Activated T-cell treated with anti-CD3 and anti-CD28 coated beads, Interleukin-2, amount 50 U/mL, for 4 hours (primary cell): ENCODE data around the gene KRT78. TPM values are rescaled to one million over a fixed set of nuclear protein-coding genes. Genes with fewer than 3 reads are reported as not detected.

Experiments
- ATAC-seq, 2 donors: fragments of 200-7000 bp; cut with Tn5 transposase; one replicate each; pipeline ENCODE4 v1.10.0; 2021
- DNase-seq: peaks from one replicate; pipeline ENCODE4 v3.0.0-alpha.2; 2020
- H3K27me3 Mint-ChIP-seq: one replicate; pipeline ENCODE4 v1.8.0; 2021; ENCODE audit warnings: low read depth, mixed read lengths
- H3K36me3 Mint-ChIP-seq: one replicate; pipeline ENCODE4 v1.8.0; 2022; ENCODE audit warnings: mixed read lengths; ENCODE audit not compliant: insufficient read depth
- H3K4me1 Mint-ChIP-seq: one replicate; pipeline ENCODE4 v1.8.0; 2021; ENCODE audit warnings: low read depth, mixed read lengths
- H3K4me3 Mint-ChIP-seq: one replicate; pipeline ENCODE4 v1.8.0; 2021; ENCODE audit warnings: mild to moderate bottlenecking, moderate library complexity, mixed read lengths
- H3K9me3 Mint-ChIP-seq: one replicate; pipeline ENCODE4 v1.8.0; 2021; ENCODE audit warnings: mixed read lengths
- total RNA-seq, 3 donors: library from RNA; stranded (reverse); gene quantifications; one replicate each; pipeline ENCODE4 v1.2.1, GENCODE V29; 2021

Gene KRT78
- total RNA-seq, 3 donors from 2014 or later: not detected

DNA sequence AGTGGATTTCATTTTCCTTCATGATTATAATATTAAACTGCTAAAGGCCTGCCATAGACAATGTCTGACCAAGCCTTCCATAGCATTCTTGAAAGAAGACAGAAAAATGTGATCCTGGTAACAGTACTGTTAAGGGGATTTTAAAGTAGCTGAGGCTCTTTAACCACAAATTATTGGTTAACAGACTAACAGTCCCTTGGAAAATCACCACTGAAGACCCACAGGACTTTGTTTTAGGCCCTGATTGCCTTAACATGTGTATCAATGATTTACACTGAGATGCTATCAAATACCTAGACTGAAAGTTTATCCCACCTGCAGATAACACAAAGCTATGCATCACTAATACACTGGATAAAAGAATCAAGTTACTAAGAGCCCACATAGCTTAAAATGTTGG is 20.6 kb downstream of the KRT78 start:
- ATAC-seq: no peak
- H3K36me3 Mint-ChIP-seq: no peaks in the 10 kb centered on the region

DNA sequence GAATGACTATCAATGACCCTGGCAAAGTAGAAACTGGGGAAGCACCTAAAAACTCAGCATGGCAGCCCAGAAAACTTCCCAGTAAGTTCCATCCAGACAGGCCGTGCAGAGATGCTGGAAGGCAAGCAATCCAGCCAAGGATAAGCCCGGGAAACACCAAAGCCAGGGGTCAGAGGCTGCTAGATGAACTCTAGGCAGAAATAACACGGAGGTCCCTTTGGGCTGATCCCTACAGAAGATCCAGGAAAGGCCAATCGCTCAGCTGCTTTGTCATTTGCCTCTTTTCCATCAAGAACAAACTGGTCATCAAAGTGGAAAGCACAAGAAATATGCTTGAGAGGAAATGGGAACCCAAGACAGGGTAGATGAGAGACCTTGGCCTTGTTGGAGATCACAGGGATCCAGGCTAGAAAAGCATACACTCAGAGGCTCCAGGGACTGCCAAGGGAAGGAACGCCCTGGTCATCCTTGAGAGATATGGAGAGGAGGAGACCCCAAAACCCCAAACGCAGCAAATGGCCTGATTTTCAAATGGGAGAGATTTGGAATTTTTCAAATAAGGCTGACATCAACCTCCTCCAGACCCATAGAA is 21.2 kb downstream of the KRT78 start:
- H3K27me3 Mint-ChIP-seq: no peaks in the 10 kb centered on the region
- ATAC-seq (no peak), DNase-seq (no peak)
- no peaks in the 10 kb centered on the region for H3K9me3 Mint-ChIP-seq
- H3K4me3 Mint-ChIP-seq: no peak overlapping the region
- H3K36me3 Mint-ChIP-seq: no peaks in the 10 kb centered on the region
- H3K4me1 Mint-ChIP-seq: peaks cover 5% of the 10 kb centered on the region

More for the DNA sequence above, 20.6 kb downstream of the KRT78 start:
- H3K9me3 Mint-ChIP-seq: no peaks in the 10 kb centered on the region
- no peak overlapping the region for H3K4me3 Mint-ChIP-seq
- DNase-seq: no peak
- H3K4me1 Mint-ChIP-seq: peaks cover 5% of the 10 kb centered on the region
- H3K27me3 Mint-ChIP-seq: no peaks in the 10 kb centered on the region

DNA sequence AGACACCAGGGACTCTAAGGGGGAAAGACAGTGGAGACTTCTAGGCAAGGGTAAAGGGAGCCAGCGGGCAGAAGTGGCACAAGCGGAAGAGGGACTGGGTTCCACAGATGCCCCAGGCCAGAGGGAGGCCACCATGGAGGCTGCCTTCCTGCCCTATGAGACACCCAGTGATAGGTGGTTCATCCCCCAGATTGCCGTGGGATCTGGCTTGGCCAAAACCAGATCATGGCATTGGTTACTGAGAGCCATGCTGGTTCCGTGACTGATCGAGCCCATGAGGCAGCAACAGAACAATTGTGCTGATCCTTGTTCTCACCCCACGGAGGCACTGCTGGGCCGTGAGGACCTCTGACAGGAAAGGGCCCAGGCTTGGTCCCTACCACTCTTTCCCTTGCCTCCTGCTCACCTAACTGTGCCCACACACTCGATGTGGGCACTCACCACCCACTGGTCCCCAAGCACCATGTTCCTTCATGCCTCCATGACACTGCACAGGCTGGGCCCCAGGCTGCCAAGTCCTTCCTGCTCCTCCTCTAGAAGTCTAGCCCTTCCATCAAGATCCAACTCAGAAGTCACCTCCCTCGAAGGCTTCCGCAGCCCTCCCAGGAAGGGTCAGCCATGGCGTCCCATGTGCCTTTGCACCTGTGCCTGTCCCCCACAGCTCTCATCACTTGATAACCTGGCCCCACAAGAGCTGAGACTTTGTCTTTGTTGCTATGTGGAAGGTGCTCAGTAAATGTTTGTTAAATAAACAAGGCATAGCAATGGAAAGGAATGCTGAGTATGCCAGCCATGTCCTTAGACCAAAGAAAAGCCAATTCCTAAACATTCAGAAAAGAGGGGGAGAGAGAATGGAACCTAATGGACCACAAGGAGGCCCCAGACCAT is 21.9 kb downstream of the KRT78 start:
- H3K4me1 Mint-ChIP-seq: peaks cover 5% of the 10 kb centered on the region
- H3K27me3 Mint-ChIP-seq: no peaks in the 10 kb centered on the region
- no peak for DNase-seq
- H3K9me3 Mint-ChIP-seq: no peaks in the 10 kb centered on the region
- no peak for ATAC-seq
- H3K4me3 Mint-ChIP-seq: no peak overlapping the region
- H3K36me3 Mint-ChIP-seq: no peaks in the 10 kb centered on the region

DNA sequence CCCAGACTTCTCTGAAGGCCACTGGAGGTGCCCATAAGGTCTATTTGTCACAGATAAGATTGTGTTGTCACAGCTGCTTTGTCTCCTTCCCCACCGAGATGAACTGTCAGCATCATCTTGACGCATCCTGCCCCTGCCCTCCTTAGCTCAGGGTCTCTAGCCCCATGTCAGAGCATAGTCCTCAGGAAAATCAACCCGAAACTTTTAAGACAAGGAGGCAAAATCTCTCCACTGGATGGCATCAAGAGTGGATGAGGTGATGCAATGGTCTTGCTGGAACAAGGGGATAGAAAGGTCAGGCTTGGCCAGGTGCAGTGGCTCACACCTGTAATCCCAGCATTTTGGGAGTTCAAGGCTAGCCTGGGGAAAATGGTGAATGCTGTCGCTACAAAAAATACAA is 22.8 kb downstream of the KRT78 start:
- Mint-ChIP-seq H3K27me3 (no peaks in the 10 kb centered on the region), H3K9me3 (no peaks in the 10 kb centered on the region), H3K4me1 (peaks cover 5% of the 10 kb centered on the region), H3K4me3 (no peak overlapping the region), H3K36me3 (no peaks in the 10 kb centered on the region)
- DNase-seq (no peak), ATAC-seq (no peak)

DNA sequence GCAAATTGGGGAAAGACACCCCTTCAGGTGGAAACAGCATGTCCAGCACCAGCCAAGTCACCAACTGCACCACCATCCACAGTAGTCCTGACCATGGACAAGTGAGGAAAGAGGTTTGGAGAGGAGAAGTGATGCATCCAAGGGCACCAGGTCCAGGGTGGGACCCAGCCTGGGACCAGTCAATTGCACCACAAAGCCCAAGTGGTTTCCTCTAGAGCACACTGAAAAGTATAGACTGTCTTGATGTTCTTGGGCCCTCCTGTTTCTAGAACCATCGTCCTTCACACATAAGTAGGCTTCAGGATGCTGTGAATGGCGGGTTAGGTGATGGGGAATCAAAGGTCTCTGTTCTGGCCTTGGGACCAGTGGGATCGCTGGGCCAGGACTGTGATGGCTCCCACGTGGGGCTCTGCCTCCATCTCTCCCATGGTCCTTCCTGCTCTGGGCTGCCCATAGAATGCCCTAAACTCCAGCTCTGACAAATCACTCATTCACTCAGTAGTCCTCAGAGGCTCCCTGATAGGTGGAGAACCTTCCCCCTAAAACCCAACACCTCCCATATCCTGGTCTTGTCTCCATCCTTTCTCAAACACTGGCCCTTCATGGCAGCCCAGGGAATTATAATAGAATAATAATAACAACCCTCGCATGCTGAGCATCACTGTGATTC is 23.9 kb downstream of the KRT78 start:
- H3K36me3 Mint-ChIP-seq: no peaks in the 10 kb centered on the region
- DNase-seq (no peak), ATAC-seq (no peak)
- H3K27me3 Mint-ChIP-seq: peaks cover 3% of the 10 kb centered on the region
- no peaks in the 10 kb centered on the region for H3K9me3 Mint-ChIP-seq
- H3K4me1 Mint-ChIP-seq: peaks cover 5% of the 10 kb centered on the region
- H3K4me3 Mint-ChIP-seq: no peak overlapping the region

DNA sequence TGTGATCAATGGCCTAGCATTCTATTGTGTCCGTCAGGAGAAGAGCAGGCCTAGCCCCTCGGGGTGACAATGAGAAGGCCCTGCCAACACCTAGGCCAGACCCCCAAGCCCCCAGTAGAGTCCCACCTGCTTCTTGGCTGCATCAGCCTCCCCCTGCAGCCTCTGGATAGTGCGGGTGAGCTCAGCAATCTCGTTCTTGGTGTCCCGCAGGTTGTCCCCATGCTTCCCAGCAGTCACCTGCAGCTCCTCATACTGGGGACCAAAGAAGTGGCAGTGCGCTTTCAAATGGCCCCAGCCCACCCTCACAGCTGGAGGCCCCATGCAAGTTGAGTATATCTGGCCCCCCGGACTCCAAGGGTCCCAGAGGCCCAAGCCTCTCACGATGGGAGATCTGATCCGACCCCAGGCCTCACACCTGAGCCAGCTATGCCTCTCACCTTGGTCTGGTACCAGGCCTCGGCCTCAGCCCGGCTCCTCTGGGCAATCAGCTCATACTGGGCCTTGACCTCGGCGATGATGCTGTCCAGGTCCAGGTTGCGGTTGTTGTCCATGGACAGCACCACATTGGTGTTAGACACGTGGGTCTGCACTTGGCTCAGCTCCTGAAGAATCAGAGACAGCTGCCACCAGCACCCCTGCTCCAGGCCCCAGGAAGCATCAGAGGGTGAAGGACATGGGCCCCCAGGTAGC is 24.9 kb downstream of the KRT78 start:
- Mint-ChIP-seq H3K9me3 (no peaks in the 10 kb centered on the region), H3K4me3 (no peak overlapping the region), H3K27me3 (peaks cover 3% of the 10 kb centered on the region), H3K4me1 (peaks cover 5% of the 10 kb centered on the region), H3K36me3 (no peaks in the 10 kb centered on the region)
- ATAC-seq: no peak
- no peak for DNase-seq

DNA sequence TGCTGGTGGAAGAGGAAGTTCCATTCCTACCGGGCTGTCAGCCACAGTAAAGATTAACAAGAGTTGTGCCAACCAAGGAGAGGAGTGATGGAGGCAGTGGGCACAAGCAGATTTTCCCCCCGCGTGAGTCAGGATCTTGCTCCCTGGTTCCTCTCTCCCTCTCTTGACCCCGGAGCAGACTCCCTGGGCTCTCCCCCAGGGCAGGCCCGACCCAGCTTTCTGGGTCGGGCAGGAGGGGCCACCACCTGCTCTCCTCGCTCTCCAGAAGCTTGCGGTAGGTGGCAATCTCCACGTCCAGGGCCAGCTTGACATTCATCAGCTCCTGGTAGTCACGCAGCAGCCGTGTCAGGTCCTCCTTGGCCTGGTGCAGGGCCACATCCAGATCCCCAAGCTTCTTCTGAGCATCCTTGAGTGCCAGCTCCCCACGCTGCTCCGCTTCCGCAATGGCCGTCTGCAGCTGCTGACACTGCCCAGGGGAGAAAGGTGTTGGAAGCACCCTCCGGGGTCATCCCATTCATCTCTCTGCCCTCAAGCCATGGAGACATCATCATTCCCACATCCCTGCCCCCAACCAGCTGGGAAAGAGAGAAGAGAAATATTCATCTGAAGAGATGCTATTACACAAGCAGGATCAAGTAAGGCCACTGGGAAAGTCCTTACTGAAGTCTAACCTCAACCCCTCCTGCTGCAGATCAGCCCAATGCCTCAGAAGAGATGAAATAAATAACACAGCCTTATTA is 25.9 kb downstream of the KRT78 start:
- Mint-ChIP-seq H3K9me3 (no peaks in the 10 kb centered on the region), H3K4me1 (peaks cover 2% of the 10 kb centered on the region), H3K4me3 (no peak overlapping the region), H3K36me3 (no peaks in the 10 kb centered on the region), H3K27me3 (peaks cover 5% of the 10 kb centered on the region)
- ATAC-seq (no peak), DNase-seq (no peak)

DNA sequence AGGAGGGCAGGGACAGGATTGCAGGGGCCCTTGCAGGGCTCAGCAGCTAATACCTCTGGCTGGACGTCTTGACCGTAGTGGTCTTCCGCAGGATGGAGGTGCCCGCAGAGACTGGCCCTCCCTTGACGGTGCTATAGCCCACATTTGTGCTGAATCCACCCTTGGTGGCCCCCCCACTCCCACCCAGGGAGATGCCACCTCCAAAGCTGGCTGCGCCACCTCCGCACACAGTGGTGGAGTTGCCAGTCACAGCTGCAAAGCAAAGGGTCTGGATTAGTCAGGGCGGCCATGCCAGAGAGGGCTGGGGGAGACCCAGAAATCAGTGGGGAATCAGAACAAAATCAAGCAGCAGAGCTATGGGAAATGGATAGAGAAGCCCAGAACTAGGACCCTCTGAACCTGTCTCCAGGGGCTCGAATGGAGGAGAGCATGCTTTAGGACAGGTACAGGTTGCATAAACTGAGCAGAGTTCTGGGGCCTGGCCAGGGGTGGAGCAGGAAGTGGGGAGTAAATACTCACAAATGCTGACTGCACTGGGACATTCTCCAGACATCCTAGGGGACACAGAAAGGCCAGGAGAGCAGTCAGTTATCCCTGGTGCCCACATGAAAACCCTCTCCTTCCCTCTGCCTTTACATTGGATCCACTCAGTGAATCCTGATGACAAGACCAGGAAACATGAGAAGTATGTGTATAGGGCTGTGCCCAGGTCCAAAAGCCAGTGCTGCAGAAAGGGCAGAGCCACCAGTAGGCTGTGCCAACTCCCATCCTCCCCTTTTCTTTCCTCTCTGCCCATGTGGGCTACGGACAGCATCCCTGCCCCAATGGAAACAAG is 26.8 kb downstream of the KRT78 start:
- DNase-seq (no peak), ATAC-seq (no peak)
- Mint-ChIP-seq H3K4me1 (peaks cover 10% of the 10 kb centered on the region), H3K9me3 (no peaks in the 10 kb centered on the region), H3K27me3 (peaks cover 5% of the 10 kb centered on the region), H3K4me3 (no peak overlapping the region), H3K36me3 (no peaks in the 10 kb centered on the region)

DNA sequence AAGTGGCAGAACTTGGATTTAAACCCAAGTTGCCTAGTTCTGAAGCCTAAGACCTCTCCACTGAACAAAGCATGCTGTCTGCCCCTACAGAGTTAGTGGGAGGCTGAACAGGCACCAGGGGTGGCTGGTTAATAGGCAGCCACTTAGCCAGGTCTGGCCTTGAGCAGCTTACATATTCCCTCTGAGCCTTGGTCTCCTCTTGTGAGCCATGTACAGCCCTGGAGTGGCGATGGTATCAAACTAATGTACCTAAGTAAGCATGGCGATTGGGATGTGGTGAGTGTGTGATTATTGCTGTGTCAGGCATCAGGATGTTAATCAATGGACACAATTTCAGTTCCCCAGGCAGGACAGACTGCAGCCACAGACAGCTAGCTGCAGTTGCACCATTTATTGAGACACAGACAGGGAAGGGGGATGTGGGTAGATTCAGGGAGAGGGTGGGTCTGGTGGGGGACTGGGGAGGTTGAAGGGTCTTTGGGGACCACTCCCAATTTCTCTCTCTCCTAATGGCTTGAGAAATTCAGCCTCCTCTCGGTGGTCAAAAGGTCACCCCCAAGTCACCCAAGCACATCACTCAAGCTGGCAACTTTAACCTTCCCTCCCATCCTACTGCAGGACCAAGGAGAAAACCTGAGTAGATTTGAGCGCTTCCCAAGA is 27.6 kb downstream of the KRT78 start:
- H3K27me3 Mint-ChIP-seq: peaks cover 5% of the 10 kb centered on the region
- H3K36me3 Mint-ChIP-seq: no peaks in the 10 kb centered on the region
- H3K4me1 Mint-ChIP-seq: peaks cover 10% of the 10 kb centered on the region
- DNase-seq: no peak
- H3K9me3 Mint-ChIP-seq: no peaks in the 10 kb centered on the region
- ATAC-seq: no peak
- no peak overlapping the region for H3K4me3 Mint-ChIP-seq

DNA sequence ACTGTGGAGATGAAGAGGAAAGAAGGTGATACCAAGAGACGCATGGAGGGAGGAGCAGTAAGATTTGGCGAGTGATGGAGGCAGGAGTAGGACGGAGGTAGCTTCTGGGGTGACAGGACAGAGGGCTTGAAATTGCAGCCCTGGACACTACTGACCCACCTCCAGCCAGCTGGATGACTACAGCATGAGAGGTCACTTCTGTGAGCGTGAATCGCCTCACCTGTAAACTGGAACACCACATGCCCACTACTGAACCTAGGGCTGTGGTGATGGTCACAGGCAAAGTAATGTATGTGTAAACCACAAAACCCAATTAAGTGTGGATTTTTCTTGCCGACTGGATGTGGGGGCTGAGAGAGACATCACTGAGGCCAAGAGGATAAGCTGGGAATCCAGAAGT is 28.3 kb downstream of the KRT78 start:
- peaks cover 5% of the 10 kb centered on the region for H3K27me3 Mint-ChIP-seq

DNA sequence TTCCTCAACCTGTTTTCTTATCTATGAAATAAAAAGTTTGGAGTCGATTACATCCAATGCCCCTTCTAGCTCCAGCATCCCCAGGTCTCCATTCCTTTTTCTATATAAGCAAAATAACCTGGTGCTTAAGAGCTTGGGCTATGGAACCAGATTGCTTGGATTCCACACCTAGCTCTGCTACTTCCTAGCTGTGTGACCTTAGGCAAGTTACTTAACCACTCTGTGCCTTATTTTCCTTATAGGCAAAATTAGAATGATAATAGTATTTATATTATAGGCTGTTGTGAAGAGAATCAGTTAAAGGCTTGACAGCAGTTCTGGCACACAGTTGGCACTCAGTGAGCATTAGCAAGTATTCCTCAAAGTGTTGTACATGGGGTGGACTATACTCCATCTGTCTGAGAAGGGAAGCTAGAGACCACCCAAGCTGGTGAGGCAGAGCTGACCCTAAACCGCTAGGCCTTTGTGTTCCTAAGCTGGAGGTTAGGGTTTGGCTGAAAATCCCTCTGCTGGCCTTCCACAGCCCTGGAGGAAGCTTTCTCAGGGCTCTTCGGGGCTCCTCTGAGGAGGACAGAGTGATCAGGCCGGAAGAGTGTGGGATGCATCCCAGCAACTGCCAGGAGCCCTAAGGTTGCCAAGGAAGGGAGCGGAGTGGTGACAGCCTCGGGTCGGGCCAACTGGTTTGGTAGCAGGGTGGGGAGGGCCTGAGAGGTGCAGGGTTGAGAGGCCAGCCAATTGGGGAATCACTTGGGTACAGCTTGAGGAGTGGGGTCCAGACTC is 28.9 kb downstream of the KRT78 start:
- DNase-seq: no peak
- peaks cover 10% of the 10 kb centered on the region for H3K4me1 Mint-ChIP-seq
- ATAC-seq: no peak
- peaks cover 5% of the 10 kb centered on the region for H3K27me3 Mint-ChIP-seq
- no peaks in the 10 kb centered on the region for H3K36me3 Mint-ChIP-seq
- no peak overlapping the region for H3K4me3 Mint-ChIP-seq
- H3K9me3 Mint-ChIP-seq: no peaks in the 10 kb centered on the region

More for the DNA sequence above, 28.3 kb downstream of the KRT78 start:
- ATAC-seq (no peak), DNase-seq (no peak)
- H3K36me3 Mint-ChIP-seq: no peaks in the 10 kb centered on the region
- peaks cover 10% of the 10 kb centered on the region for H3K4me1 Mint-ChIP-seq
- H3K4me3 Mint-ChIP-seq: no peak overlapping the region
- H3K9me3 Mint-ChIP-seq: no peaks in the 10 kb centered on the region

DNA sequence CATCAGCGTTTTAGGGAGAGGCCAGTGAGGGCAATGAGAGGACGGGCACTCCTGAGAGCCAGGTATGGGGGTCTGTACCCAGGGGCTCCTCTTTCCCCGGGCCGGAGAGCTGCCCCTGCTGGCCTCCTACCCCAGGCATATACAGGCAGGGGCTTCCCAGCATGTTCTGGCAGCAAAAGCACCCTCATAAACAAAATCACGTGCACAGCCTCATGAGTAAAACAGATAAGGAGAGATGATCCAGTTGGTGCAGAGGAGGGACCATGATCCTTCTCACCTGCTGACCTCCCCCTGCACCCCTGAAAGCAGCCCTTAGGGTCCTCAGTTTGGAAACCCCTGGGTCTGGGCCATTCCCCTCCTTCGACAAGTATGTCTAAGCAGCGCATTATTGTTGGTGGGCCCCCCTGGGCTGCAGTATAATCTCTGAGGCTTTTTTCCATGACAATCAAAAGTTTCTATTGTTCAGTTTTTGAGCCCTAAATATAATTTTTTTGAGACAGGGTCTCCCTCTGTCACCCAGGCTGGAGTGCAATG is 29.8 kb downstream of the KRT78 start:
- DNase-seq (no peak), ATAC-seq (no peak)
- H3K4me3 Mint-ChIP-seq: no peak overlapping the region
- H3K9me3 Mint-ChIP-seq: no peaks in the 10 kb centered on the region
- peaks cover 10% of the 10 kb centered on the region for H3K4me1 Mint-ChIP-seq
- H3K36me3 Mint-ChIP-seq: no peaks in the 10 kb centered on the region
- peaks cover 5% of the 10 kb centered on the region for H3K27me3 Mint-ChIP-seq
